CD14-positive monocyte (primary cell): ENCODE measurements around the gene LACRT. TPM values are rescaled to one million over a fixed set of nuclear protein-coding genes. Genes with fewer than 3 reads are reported as not detected.

ENCODE experiments used
- DNase-seq, 3 donors: peaks; one replicate each; pipeline ENCODE4 v3.0.0-alpha.2; 2011 to 2022
- H2AFZ ChIP-seq: 2 replicates; pipeline ENCODE4 v1.6.0; 2012; ENCODE audit warnings: mild to moderate bottlenecking, low read depth, low read length, inconsistent platforms; ENCODE audit not compliant: insufficient read depth, poor library complexity, severe bottlenecking
- H3K27ac ChIP-seq, 2 donors: 1 replicate in 1 of 2; 2 replicates in 1 of 2; pipeline ENCODE4 v1.5.1; 2012 to 2013; ENCODE audit warnings: low read length in 2 of 2, control low read depth in 1 of 2, inconsistent platforms in 1 of 2, low read depth in 1 of 2, mild to moderate bottlenecking in 1 of 2
- H3K27me3 ChIP-seq, 2 donors: one replicate each; pipeline versions ENCODE4 v1.6.0 to v1.6.1; 2011 to 2013; ENCODE audit warnings: low read length in 2 of 2; ENCODE audit not compliant: control insufficient read depth in 2 of 2, insufficient read depth in 2 of 2
- H3K36me3 ChIP-seq, 2 donors: replicated peaks in 1 of 2; 1 replicate in 1 of 2; 2 replicates in 1 of 2; pipeline versions ENCODE4 v1.5.1 to v1.6.1; 2012 to 2013; ENCODE audit warnings: low read length in 2 of 2, control low read depth in 1 of 2, inconsistent platforms in 1 of 2, mild to moderate bottlenecking in 1 of 2; ENCODE audit not compliant: insufficient read depth in 2 of 2, control insufficient read depth in 1 of 2
- H3K4me1 ChIP-seq, 2 donors: 1 replicate in 1 of 2; 2 replicates in 1 of 2; pipeline versions ENCODE4 v1.5.1 to v1.6.1; 2012 to 2013; ENCODE audit warnings: low read length in 2 of 2, control low read depth in 1 of 2, inconsistent platforms in 1 of 2, mild to moderate bottlenecking in 1 of 2, moderate library complexity in 1 of 2; ENCODE audit not compliant: insufficient read depth in 2 of 2, control insufficient read depth in 1 of 2
- H3K4me2 ChIP-seq: replicated peaks from 2 replicates; pipeline ENCODE3; 2012; ENCODE audit warnings: low read length, moderate library complexity, mild to moderate bottlenecking; ENCODE audit not compliant: poor library complexity, severe bottlenecking; ENCODE audit errors: extremely low read depth
- H3K4me3 ChIP-seq, 3 experiments: fragments of 200-600 bp in 1 of 3; sonication (generic) in 1 of 3; replicated peaks in 1 of 3; 1 replicate in 2 of 3; 2 replicates in 1 of 3; pipeline ENCODE4 v1.5.1; 2011 to 2013; ENCODE audit warnings: low read length in 3 of 3, mild to moderate bottlenecking in 3 of 3, control low read depth in 2 of 3, low read depth in 2 of 3, inconsistent platforms in 1 of 3, moderate library complexity in 1 of 3
- H3K79me2 ChIP-seq: 2 replicates; pipeline ENCODE4 v1.6.0; 2012; ENCODE audit warnings: mild to moderate bottlenecking, control low read depth, inconsistent platforms, low read length, moderate library complexity; ENCODE audit not compliant: insufficient read depth
- H3K9ac ChIP-seq: 2 replicates; pipeline ENCODE4 v1.6.0; 2017; ENCODE audit warnings: low read length, mild to moderate bottlenecking; ENCODE audit not compliant: insufficient read depth, poor library complexity, severe bottlenecking
- H3K9me3 ChIP-seq, 2 donors: replicated peaks in 1 of 2; 1 replicate in 1 of 2; 2 replicates in 1 of 2; pipeline versions ENCODE4 v1.5.1 to v1.6.1; 2012 to 2013; ENCODE audit warnings: low read length in 2 of 2, control low read depth in 1 of 2; ENCODE audit not compliant: control insufficient read depth in 1 of 2, insufficient read depth in 1 of 2
- H4K20me1 ChIP-seq: 2 replicates; pipeline ENCODE4 v1.6.0; 2012; ENCODE audit warnings: mild to moderate bottlenecking, low read length, control low read depth, moderate library complexity; ENCODE audit not compliant: insufficient read depth
- H3K27ac Mint-ChIP-seq, 7 donors: one replicate each; pipeline ENCODE4 v1.8.0; 2020; ENCODE audit warnings: mild to moderate bottlenecking in 7 of 7, mixed read lengths in 7 of 7, moderate library complexity in 6 of 7, inconsistent platforms in 2 of 7
- H3K27me3 Mint-ChIP-seq, 3 donors: one replicate each; pipeline ENCODE4 v1.8.0; 2021 to 2022; ENCODE audit warnings: low read depth in 3 of 3, mild to moderate bottlenecking in 3 of 3, mixed read lengths in 3 of 3, moderate library complexity in 3 of 3, inconsistent platforms in 1 of 3
- H3K36me3 Mint-ChIP-seq, 2 donors: one replicate each; pipeline ENCODE4 v1.8.0; 2020; ENCODE audit warnings: mixed read lengths in 2 of 2, inconsistent platforms in 1 of 2, mild to moderate bottlenecking in 1 of 2
- H3K4me1 Mint-ChIP-seq: one replicate; pipeline ENCODE4 v1.8.0; 2020; ENCODE audit warnings: mild to moderate bottlenecking, mixed read lengths
- H3K4me3 Mint-ChIP-seq, 2 donors: one replicate each; pipeline ENCODE4 v1.8.0; 2020; ENCODE audit warnings: mild to moderate bottlenecking in 2 of 2, mixed read lengths in 2 of 2, moderate library complexity in 1 of 2
- H3K9me3 Mint-ChIP-seq, 7 donors: one replicate each; pipeline ENCODE4 v1.8.0; 2020 to 2022; ENCODE audit warnings: mixed read lengths in 7 of 7, mild to moderate bottlenecking in 6 of 7, moderate library complexity in 6 of 7, inconsistent platforms in 2 of 7
- CTCF ChIP-seq: fragments of 200-600 bp; IDR thresholded peaks from one replicate; pipeline ENCODE4 v1.8.0; 2022; ENCODE audit warnings: antibody characterized with exemption, mild to moderate bottlenecking
- WGBS: methylation state at CpG from one replicate; pipeline ENCODE4 v1.1.5; 2013; ENCODE audit warnings: missing lambda C conversion rate; ENCODE audit not compliant: insufficient coverage; 5-methylcytosine and 5-hydroxymethylcytosine counted together
- intact Hi-C, 2 donors: fragments of 100-400 bp; cut with micrococcal nuclease; formaldehyde crosslinking; loops; one replicate each; pipeline versions ENCODE4 v1.15.0 to v1.15.1; 2023
- polyA plus RNA-seq, 3 donors: library from polyadenylated mRNA; depleted of rRNA in 1 of 3; unstranded in 2 of 3; stranded (reverse) in 1 of 3; fragments of 300-500 nt in 2 of 3; fragments of >200 nt in 1 of 3; fragmentation: Illumina TruSeq in 2 of 3; gene quantifications; 1 replicate in 2 of 3; 2 replicates in 1 of 3; pipeline ENCODE4 v1.2.3, GENCODE V29; 2012 to 2021

LACRT gene
- polyA plus RNA-seq, 3 donors, result not detected

DNA sequence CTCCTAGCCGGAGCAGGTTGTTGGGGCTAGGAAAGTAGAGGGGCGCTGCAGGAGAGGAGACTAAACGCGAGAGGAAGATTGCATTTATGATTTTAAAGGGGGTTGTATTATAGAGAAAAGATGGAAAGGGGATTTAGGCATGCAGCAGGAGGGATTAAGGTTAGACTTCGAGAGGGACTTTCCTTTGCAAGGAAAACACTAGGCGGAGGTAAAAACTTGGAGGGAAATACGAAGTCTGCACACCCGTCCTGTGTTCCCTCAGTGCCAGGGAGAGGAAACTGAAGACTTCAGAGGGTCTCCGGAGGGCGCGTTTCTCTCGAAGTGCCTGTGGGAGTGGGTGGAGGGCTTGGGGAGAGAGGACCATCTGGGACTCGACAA is 45.8 kb downstream of the LACRT start:
- intact Hi-C loops, result no loop called here
- WGBS, result 22% methylated on average over 13 of the region's 13 CpGs
- H3K9ac ChIP-seq, result no peak overlapping the region
- no peak overlapping the region for H2AFZ ChIP-seq
- Mint-ChIP-seq H3K27me3 (peaks cover 59 to 71% (median 62%) of the 10 kb centered on the region in 3 donors), H3K4me3 (peak overlapping the region; percentile 67 to 87), H3K9me3 (peaks cover 0 to 7% (median 5%) of the 10 kb centered on the region in 7 donors), H3K4me1 (peaks cover 17% of the 10 kb centered on the region), H3K36me3 (peaks cover 6 to 8% of the 10 kb centered on the region in 2 donors), H3K27ac (no peak overlapping the region)
- peak overlapping the region; percentile 63 for H3K4me2 ChIP-seq
- H3K9me3 ChIP-seq, result peaks cover 0 to 4% of the 10 kb centered on the region in 2 donors
- no peak overlapping the region for H3K27ac ChIP-seq
- no peak for DNase-seq
- H3K36me3 ChIP-seq, result no peaks in the 10 kb centered on the region
- H3K4me1 ChIP-seq, result peaks cover 4 to 6% of the 10 kb centered on the region in 2 donors
- TF ChIP-seq CTCF, result no peak
- H3K79me2 ChIP-seq, result no peaks in the 10 kb centered on the region
- H3K4me3 ChIP-seq, result no peak overlapping the region
- H3K27me3 ChIP-seq, result peaks cover 25 to 63% of the 10 kb centered on the region in 2 donors
- no peaks in the 10 kb centered on the region for H4K20me1 ChIP-seq

GRCh38 chr12:54588110-54588889 is 46.4 kb downstream of the LACRT start, which contains the start of gene PPP1R1A:
PPP1R1A (minus strand) TSS chr12:54588659; CDS start chr12:54588488, 171 bp downstream.
- peaks cover 0 to 4% of the 10 kb centered on the region in 2 donors for H3K9me3 ChIP-seq
- peaks cover 6 to 8% of the 10 kb centered on the region in 2 donors for H3K36me3 Mint-ChIP-seq
- H3K4me1 Mint-ChIP-seq, result peaks cover 17% of the 10 kb centered on the region
- no peak within 1 kb of the TSS for H2AFZ ChIP-seq
- no peak within 1 kb of the TSS for H3K27ac ChIP-seq
- intact Hi-C loops, result no loop called here
- H3K4me1 ChIP-seq, result peaks cover 4 to 6% of the 10 kb centered on the region in 2 donors
- peak within 1 kb of the TSS; percentile 21 for H3K9ac ChIP-seq
- no peaks in the 10 kb centered on the region for H3K36me3 ChIP-seq
- no peaks in the 10 kb centered on the region for H3K79me2 ChIP-seq
- H3K27me3 ChIP-seq, result peaks cover 25 to 67% of the 10 kb centered on the region in 2 donors
- peaks cover 0 to 7% (median 5%) of the 10 kb centered on the region in 7 donors for H3K9me3 Mint-ChIP-seq
- under 1% methylated on average over 47 of the region's 77 CpGs for WGBS
- H3K27me3 Mint-ChIP-seq, result peaks cover 63 to 75% (median 64%) of the 10 kb centered on the region in 3 donors
- H4K20me1 ChIP-seq, result no peaks in the 10 kb centered on the region
- H3K27ac Mint-ChIP-seq, result no peak within 1 kb of the TSS
- H3K4me2 ChIP-seq, result peak within 1 kb of the TSS; percentile 63
- TF ChIP-seq CTCF, result no peak
- H3K4me3 ChIP-seq, result no peak within 1 kb of the TSS
- H3K4me3 Mint-ChIP-seq, result peak within 1 kb of the TSS; percentile 67 to 87
- DNase-seq, result no peak
